Hippocampal formation (tissue), 2 donors: ENCODE data around the gene RTN4R.

Experiments
- DNase-seq, 2 donors: peaks; one replicate each; lab custom pipeline; 2025; lab: John Stamatoyannopoulos, UW

The RTN4R gene

GRCh38 chr22:20201837-20202392 is 66.2 kb downstream of the RTN4R start:
- no peak for DNase-seq

DNA sequence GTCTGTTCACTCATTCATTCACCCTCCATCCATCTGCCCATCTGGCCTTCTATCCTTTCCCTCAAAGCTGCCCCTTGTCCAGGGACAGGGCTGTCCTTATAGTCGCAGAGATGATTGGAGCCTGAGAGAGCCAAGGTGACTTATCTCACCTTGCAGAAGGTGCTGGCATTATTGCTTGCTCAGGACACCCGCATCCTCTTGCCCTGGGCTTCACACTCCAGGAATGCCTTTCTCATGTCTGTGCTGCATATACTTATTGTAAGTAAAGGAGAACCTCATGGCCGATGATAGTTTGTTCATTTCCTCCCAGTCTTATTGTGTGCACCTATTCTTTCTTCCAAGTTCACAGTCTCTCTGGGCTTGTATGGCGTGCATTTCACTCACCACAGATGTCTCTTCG is 68.2 kb downstream of the RTN4R start:
- no peak for DNase-seq

- no peak for DNase-seq
Measured at GRCh38 chr22:20199413-20199842, 68.7 kb downstream of the RTN4R start.

GRCh38 chr22:20198557-20199319 is 69.4 kb downstream of the RTN4R start:
- DNase-seq = no peak

DNA sequence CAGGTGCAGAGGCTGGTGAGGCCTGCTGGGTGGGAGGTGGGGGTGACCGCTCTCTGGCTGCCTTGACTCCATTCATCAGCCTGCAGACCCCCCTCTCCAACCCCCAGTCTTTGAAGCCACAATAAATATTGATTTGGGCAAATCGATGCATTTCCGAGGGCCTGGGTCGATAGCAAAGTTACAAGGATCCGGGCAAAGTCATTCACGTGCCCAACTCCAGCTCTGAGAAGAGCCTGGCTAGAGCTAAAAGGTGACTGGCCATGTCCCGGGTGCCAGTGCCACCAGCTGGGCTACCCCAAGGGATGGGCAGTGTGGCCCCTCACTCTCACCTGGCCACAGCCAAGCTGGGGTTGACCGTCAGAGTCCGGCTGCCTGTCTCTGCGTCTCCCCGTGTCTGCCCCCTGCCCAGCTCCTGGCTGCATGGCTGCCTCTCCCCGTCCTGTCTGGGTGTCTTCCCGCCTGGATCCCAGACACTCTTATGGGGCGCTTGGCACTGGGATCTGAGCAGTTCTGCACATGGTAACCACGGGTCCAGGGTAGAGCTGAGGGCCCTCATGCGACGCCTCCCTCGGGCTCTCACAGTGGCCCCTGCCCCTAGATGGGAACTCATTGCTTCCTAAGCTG is 70.6 kb downstream of the RTN4R start:
- DNase-seq = no peak

- DNase-seq = no peak
Measured at GRCh38 chr22:20196094-20196842, 71.8 kb downstream of the RTN4R start.

DNA sequence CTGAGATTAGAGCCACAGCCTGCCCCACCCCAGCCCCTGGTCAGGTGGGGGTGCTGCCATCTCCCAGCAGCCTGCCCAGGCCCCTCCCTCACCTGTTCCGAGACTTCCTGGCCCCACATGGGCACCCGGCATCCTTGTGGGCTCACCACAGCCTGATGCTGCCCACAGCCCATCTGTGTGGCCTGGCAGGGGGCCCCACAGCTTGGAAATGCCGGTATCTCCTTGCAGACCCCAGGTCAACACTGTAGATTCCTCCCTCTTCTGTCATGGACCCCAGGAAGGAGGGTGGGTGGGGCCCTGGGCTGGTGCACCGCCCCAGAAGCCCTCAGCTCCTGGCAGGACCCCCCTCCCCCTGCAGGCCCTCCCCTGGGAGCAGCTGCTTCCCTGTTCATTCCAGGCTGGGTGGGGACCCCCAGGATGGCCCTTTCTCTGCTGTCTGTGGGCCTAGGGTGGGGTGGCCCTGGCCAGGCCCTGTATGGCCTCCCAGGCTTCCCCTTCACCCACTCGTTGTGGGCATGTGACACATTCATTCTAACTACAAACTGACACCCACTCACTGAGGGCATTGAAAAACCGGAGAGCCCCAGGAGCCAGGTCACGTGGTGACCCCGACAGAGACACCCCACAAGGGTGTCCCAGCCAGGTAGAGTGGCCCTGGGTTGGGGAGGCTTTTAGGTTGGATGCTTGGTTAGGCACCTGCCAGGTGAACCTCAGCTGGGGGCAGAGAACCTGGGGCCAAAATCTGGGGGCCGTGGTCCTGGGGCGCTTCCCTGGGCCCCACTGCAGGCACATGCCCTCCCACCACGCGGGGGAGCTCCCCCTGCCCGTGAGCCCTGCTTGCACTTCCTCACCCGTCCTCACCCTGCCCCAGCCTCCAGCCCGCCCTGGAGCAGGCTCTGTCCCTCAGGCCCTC is 73.2 kb downstream of the RTN4R start:
- DNase-seq = no peak

GRCh38 chr22:20193761-20194494 is 74.2 kb downstream of the RTN4R start:
- no peak for DNase-seq

DNA sequence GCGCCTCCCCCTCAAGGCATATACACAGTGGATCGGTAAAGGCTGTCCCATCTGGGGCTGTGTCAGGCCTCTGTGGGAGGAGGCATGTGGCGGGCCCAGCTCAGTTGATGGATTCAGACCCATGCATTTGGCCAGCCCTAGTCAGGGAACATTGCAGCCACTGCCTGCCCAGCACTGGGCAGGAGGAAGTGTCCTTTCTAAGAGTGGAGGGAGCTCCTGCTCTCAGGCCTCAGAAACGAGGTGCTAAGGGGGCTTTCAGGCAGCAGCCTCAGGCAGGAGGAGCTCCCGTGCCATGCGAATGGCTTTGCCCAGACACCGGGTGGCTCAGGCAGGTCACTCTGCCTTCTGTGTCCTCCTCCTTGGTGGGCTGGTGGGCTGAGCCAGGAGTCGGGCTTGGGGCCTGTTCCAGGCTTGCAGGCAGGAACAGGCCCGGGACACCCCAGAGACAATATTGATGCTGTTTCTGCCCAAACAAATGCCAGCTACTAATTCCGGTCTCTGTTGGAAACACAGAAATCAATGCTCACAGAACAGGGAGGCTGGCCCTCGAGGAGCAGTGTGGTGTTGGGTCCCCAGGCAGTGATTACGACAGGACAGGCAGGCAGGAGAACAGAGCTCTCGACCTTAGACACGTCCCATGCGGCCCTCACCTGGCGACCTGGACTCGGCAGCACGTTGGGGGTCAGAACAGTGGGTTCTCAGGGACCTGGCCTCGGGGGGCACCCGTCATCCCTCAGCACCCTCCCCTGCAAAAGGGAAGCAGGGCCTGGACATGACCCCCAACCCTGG is 75.0 kb downstream of the RTN4R start:
- DNase-seq = no peak

GRCh38 chr22:20192293-20192971 is 75.7 kb downstream of the RTN4R start:
- no peak for DNase-seq

- no peak for DNase-seq
Measured at GRCh38 chr22:20191803-20192202, 76.3 kb downstream of the RTN4R start.
